ENCODE results near the gene SPATA16.

Gene SPATA16

GRCh38 chr3:172939651-172940293 lies 201.3 kb downstream of the SPATA16 start:
- Histone ChIP-seq H3K9me3 (no peaks in the 10 kb centered on the region), H3K27me3 (no peaks in the 10 kb centered on the region), H3K27ac (no peak overlapping the region), H3K36me3 (no peaks in the 10 kb centered on the region), H3K4me3 (no peak overlapping the region), H3K4me1 (no peaks in the 10 kb centered on the region)
- TF ChIP-seq, protein P1, sequence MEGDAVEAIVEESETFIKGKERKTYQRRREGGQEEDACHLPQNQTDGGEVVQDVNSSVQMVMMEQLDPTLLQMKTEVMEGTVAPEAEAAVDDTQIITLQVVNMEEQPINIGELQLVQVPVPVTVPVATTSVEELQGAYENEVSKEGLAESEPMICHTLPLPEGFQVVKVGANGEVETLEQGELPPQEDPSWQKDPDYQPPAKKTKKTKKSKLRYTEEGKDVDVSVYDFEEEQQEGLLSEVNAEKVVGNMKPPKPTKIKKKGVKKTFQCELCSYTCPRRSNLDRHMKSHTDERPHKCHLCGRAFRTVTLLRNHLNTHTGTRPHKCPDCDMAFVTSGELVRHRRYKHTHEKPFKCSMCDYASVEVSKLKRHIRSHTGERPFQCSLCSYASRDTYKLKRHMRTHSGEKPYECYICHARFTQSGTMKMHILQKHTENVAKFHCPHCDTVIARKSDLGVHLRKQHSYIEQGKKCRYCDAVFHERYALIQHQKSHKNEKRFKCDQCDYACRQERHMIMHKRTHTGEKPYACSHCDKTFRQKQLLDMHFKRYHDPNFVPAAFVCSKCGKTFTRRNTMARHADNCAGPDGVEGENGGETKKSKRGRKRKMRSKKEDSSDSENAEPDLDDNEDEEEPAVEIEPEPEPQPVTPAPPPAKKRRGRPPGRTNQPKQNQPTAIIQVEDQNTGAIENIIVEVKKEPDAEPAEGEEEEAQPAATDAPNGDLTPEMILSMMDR (IDR thresholded peaks at IDR 0.05) = no peak
- no peak for DNase-seq
- intact Hi-C loops (cut with DNase I; ENCODE audit: low total_unique reads) = no loop called here

DNA sequence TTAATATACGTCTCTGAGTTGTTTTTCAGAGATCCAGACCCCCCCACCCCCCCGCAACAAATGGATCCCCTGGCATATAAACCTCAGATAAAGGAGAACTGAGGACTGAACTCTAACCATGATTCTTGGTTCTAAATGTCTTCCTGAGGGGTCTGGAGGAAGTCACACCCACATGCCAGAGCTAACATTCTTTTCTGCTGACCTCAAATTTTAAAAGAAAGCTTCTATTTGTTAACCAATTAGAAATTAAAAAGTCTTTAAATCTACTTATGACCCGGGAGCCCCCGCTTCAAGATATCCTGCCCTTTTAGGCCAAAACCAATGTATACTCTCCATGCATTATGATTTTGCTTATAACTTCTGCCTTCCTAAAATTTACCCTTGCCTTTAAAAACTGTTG lies 202.2 kb downstream of the SPATA16 start:
- Histone ChIP-seq H3K36me3 (no peaks in the 10 kb centered on the region), H3K27me3 (no peaks in the 10 kb centered on the region), H3K27ac (no peak overlapping the region), H3K9me3 (no peaks in the 10 kb centered on the region), H3K4me3 (no peak overlapping the region), H3K4me1 (no peaks in the 10 kb centered on the region)
- TF ChIP-seq, protein P1 (IDR thresholded peaks at IDR 0.05) = no peak
- intact Hi-C loops (cut with DNase I; ENCODE audit: low total_unique reads) = no loop called here
- DNase-seq = no peak

GRCh38 chr3:172931746-172932285 lies 209.2 kb downstream of the SPATA16 start:
- intact Hi-C loops (cut with DNase I; ENCODE audit: low total_unique reads) = no loop called here
- no peak for DNase-seq
- TF ChIP-seq, protein P1 (IDR thresholded peaks at IDR 0.05) = no peak

GRCh38 chr3:172929451-172929850 lies 211.6 kb downstream of the SPATA16 start:
- Histone ChIP-seq H3K27me3 (no peaks in the 10 kb centered on the region), H3K4me3 (no peak overlapping the region), H3K36me3 (no peaks in the 10 kb centered on the region), H3K27ac (no peak overlapping the region), H3K4me1 (no peaks in the 10 kb centered on the region), H3K9me3 (no peaks in the 10 kb centered on the region)
- TF ChIP-seq, protein P1 (IDR thresholded peaks at IDR 0.05) = no peak
- intact Hi-C loops (cut with DNase I; ENCODE audit: low total_unique reads) = no loop called here
- no peak for DNase-seq

More at GRCh38 chr3:172931746-172932285, 209.2 kb downstream of the SPATA16 start:
- Histone ChIP-seq H3K36me3 (no peaks in the 10 kb centered on the region), H3K27ac (no peak overlapping the region), H3K27me3 (no peaks in the 10 kb centered on the region), H3K4me1 (no peaks in the 10 kb centered on the region), H3K9me3 (no peaks in the 10 kb centered on the region), H3K4me3 (no peak overlapping the region)

- H3K27ac ChIP-seq = no peak overlapping the region
- H3K4me1 ChIP-seq = no peaks in the 10 kb centered on the region
- no peak overlapping the region for H3K4me3 ChIP-seq
- H3K9me3 ChIP-seq = no peaks in the 10 kb centered on the region
- TF ChIP-seq, protein P1 (IDR thresholded peaks at IDR 0.05) = no peak
- H3K27me3 ChIP-seq = no peaks in the 10 kb centered on the region
- intact Hi-C loops (cut with DNase I; ENCODE audit: low total_unique reads) = no loop called here
- H3K36me3 ChIP-seq = no peaks in the 10 kb centered on the region
- DNase-seq = no peak
Observed at GRCh38 chr3:172924546-172924945, 216.5 kb downstream of the SPATA16 start.

All from tibial artery (tissue), 4 donors.